HTR-8/SVneo (cell line): ENCODE data around the gene TSC22D3.

Experiments
- DNase-seq: peaks from one replicate; pipeline ENCODE4 v3.0.0; 2011; ENCODE audit warnings: low spot score, mixed read lengths; ENCODE audit not compliant: insufficient read length
- FAIRE-seq: peaks from 2 replicates; lab custom pipeline; 2011; peaks lifted over from hg19 to GRCh38; lab: Jason Lieb, UNC

Gene TSC22D3

DNA sequence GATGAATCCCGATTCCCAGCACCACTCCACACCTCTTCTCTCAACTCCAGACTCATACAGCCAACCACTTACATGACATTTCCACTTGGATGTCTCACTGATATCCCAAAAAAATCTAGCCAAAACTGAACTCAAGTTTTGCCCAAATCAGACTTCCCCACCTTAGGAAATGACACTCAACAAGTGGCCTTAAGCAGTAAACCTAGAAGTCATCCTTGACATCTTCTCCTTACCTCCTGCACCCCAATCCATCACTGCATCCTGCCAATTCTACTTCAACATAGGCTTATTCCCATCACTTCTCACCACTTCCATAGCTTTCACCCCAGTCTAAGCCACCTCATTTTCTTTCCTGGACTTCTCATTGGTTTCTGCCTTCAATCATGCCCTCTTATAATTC lies 108.2 kb downstream of the TSC22D3 start:
- DNase-seq: no peak
- no peak for FAIRE-seq

DNA sequence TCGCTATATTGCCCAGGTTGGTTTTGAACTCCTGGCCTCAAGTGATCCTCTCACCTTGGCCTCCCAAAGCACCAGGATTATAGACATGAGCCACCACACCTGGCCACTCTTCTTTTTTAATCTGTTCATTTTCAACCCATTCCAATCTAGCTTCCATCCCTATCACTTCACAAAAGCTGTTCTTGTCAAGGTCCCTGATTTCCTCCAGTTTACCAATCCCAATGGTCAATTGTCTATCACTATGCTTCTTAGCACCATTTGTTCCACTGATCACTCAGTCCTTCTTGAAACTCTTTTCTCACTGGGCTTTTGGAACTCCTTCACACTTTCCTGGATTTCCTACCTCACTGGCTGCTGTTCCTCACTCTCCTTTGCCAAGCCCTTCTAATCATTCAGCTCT lies 108.7 kb downstream of the TSC22D3 start:
- FAIRE-seq: no peak
- no peak for DNase-seq
